HG03039 (cell line): ENCODE measurements around the gene GNG4.
A peak's percentile ranks its signal among the peaks of the same experiment; 100 is the strongest.
"Not testable (repeated sequence)": the region's sequence is repeated elsewhere in the genome, so short reads cannot be mapped to it uniquely, and the experiment has no call there.

ENCODE experiments used
- ATAC-seq: cut with Tn5 transposase; IDR thresholded peaks from one replicate; pipeline ENCODE4 v1.9.1; 2021; ENCODE audit warnings: mild to moderate bottlenecking, moderate library complexity; ENCODE audit not compliant: unreplicated experiment

Gene GNG4

DNA sequence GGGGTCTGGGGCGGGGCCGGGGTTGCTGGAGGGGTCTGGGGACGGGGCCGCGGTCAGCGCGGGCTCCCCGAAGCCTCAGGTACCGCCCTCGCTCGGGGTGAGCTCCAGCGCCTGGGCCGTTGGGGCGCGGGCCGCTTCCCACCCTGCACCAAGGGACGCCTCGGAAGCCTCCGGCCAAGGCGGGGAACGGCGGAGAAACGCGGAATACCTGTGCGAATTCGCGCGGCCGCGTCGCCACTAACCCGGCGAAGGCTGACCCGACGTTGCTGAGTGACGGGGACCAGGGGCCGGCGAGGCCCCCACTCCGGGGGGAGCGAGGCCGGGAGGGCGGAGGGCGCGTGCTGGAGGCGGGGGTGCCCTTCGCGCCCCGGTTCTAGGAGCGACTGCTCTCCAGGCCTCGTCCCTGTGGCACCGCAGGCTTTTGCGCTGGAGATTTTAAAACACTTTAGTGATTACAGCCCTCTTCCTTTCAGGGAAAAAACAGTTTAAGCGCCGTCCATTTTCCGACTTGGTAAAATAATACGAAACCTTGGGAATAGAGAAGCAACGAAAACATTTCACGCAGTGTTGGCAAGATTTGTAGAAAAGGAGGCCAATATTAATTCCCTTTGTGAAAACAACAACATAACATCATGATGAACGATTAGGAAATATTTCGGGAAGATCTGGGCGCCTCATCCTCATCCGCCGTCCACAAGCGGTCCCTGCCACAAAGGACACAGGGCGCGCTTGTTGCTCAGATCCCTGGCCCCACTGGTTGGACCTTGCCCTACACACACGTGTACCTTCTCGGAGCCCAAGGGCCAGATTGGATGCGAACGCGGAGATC lies 971 bp upstream of the GNG4 start:
- no peak for ATAC-seq

DNA sequence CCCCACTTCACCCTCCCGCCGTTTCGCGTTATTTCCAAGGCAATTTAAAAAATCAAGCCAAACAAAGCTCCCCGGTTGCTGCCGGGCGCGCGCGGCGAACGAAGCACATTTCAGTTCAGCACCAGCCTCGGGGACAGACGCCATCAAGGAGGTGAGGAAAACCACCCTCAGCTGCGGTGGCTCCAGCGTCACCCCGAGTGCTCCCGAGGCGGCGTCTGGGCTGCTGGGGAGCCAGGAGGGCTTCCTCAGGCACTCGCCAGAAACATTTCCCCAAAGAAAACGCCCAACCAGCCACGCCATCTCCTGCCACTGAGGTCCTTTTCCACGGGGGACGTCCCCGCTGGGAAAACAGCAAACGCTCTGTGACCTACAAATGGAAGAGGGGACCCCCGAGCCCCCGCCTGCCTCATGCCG lies 623 bp downstream of the GNG4 start:
- ATAC-seq, result no peak

DNA sequence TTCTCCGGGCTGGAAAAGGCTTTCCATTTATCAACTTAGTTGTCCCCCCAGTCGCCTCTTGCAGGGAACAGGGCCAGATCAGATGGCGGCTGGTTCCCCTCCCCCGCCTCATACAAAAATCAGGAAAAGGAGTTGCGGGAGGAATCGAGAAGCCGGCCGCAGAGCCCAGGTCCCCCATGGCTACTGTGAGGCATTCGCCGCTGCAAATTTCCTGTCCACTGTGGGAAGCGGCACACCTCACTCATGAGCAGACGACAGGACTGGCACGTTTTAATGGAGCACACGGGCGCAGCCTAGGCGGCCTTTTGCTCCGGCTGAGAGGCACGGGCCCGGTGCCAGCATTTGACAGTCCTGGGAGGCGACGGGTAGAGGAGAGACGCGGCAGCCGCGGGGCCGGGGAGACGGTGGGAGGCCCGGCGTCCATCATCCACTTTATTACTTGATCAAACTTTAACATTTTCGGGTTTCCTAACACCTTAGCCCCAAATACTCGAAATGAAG lies 1.1 kb downstream of the GNG4 start:
- no peak for ATAC-seq

DNA sequence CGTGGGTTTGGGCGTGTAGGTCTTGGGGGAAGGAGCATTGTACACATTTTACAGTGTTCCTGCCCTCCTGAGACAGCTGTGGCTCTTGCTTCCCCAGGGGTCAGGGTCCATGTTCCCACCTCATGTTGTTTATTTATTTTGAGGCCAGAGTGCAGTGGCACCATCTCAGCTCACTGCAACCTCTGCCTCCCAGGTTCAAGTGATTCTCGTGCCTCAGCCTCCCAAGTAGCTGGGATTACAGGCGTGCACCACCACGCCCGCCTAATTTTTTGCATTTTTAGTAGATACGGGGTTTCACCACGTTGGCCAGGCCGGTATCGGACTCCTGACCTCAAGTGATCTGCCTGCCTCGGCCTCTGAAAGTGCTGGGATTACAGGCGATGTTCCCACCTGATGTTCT lies 2.0 kb downstream of the GNG4 start:
- ATAC-seq, result not testable (repeated sequence)

DNA sequence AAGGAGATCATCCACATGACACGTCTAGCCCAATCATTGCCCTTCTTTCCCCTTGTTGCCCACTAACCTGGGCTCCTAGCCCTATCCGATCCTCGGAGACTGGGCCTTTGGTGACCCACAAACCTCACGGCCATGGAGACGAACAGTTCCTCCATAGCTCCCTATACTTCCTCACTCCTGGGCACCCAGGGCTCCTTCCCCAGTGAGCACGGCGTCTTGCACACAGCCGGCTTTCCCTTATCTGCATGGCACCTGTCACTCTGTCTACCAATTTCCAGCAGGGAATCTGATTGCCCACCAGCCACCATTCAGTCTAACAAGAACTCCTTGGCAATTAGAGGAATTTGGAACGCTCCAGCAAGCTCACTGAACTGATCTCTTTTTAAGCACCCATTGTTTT lies 3.1 kb downstream of the GNG4 start:
- no peak for ATAC-seq

DNA sequence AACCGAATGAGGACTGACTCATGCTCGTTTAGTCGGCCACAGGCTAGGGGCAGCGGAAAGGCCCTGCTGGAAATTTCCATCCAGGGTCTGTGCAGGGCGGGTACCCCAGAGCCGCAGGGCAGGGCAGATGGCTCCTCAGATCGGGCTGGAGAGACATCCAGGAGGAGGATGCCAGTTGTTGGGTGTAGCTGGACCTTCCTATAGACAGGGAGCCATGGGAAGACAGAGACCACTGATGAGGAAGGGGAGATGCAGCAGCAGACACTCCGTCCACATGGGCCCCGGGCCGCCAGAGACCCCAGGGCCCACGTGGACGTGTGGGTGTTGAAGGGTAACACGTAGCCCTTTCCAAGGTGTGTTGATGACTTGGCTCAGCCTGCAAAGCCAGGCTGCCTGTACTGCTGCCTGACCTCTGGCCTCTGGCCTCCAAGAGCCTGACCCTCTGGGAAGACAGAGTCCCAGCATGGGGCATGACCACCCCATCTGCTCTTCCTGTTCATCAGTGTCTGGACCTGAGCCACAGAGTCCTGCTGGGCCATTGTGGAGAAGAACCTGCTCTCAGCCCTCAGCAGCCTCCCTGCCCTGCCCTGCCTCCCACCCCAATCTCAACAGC lies 4.8 kb downstream of the GNG4 start:
- ATAC-seq, result no peak

DNA sequence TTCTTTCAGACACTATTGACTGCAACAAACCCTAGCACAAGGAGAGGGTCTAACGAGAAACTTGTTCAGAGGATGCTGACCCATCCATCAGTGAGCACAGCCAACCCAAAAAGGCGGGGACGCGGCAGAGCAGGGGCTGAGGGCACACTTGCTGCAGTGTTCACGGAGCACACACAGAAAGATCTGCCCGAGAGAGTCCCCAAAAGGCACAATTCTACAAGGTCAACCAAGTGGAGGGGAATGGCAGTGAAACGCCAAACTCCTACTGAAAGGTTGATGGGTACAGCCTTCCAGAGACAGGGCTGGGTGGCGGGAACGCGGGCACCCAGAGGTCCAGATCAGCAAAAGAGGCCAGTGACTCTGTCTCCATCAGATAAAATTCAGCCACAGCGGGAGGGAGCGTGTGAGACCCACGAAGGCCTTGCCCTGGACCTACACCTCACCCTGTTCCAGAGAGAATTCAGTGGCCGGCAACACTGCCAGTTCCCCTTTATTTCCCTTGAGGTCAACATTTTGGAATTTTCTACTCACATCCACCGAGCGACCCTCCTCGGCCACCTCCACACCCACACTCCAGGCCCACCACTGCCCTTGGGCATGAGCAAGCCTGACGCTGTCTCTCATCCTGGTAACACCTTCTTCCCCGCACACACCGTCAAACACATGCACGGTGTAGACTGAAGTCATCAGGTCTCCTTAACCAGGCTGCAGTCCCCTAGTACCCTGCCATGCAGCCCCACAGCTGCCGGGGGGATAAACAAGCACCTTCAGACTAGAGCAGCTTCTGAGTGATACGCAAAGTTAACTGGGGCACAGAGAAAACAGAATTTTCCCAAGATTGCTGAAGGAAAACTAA lies 5.5 kb downstream of the GNG4 start:
- no peak for ATAC-seq

DNA sequence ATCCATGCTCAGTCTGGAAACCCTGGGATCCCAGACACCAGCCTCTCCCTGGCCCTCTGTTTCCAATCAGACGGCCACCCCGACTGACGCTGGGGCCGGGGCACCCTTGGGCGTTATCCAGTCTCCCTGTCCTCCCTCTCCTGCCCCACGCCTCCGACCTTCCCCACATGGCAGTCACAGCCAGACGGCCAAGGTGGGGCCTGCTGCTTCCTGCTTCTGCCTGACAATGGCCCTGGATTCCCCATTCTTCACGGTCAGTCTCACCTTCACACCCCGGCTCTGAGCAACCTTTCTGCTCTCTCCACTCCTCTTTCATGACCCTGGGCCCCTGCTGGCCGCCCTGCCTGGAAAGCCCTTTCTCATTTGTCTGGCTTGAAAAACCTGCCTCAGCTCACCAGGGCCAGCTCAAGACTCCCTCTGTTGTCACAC lies 6.6 kb downstream of the GNG4 start:
- ATAC-seq, result no peak

DNA sequence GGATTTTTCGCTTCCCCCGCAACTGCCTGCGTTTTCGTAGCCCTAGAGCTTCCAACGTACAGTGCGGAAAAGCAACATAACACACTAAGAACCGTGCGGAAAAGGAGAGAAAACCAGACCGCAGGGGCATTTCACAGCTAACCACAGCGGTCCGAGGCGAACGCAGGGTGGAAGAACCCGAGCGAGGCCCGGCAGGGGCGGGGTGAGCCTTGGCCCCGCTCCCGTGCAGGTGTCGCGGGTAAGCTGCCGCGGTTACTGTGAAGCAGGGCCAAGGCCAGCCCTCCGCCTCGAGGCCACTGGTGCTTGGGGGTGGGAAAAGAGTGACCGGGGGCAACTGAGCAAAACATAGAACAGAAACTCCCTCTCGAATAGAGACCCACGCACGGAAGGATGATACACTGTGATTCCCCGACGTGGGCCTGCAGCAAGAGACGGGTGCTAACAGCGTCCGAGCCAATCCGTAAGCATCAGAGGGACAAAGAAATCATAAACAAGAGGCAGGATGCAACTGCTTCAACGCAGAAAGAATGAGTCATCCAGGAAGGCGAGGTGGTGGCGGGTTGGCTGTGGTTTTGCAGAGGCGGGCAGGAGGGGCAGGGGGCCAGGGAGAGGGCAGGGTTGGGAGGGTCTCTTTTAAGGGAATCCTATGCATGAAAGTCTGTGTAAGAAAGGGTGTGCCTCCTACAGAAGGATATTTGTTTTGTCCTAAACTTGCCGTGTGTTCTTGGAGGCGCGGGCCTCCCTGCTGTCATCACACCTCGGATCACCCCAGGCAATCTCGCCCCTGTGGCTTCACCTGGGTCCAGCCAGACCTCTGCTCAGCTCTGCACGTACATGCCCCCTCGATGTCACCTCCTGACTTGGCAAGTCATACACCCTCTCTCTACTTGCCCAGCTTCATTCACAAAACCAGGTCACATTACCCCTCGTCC lies 7.3 kb downstream of the GNG4 start:
- ATAC-seq, result peak; percentile 62

DNA sequence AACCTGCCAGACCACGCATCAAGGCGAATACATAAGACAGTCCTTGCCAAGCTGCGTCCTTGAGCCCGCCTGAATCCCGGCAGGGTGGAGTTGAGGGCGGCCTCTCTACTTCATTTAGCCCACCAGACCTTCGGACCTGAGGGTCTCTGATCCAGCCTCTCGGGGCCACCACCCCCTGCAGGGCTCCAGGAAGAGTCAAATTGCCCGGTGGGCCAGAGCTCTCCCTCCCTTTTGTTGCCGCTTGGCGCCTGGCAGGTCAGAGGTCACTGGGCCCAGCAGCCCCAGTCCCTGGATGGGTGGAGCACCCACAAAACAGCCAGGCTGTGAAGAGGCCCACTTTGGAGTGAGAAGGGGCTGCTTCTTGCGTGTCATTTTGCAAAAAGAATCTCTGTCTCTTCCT lies 9.0 kb downstream of the GNG4 start:
- ATAC-seq, result no peak

DNA sequence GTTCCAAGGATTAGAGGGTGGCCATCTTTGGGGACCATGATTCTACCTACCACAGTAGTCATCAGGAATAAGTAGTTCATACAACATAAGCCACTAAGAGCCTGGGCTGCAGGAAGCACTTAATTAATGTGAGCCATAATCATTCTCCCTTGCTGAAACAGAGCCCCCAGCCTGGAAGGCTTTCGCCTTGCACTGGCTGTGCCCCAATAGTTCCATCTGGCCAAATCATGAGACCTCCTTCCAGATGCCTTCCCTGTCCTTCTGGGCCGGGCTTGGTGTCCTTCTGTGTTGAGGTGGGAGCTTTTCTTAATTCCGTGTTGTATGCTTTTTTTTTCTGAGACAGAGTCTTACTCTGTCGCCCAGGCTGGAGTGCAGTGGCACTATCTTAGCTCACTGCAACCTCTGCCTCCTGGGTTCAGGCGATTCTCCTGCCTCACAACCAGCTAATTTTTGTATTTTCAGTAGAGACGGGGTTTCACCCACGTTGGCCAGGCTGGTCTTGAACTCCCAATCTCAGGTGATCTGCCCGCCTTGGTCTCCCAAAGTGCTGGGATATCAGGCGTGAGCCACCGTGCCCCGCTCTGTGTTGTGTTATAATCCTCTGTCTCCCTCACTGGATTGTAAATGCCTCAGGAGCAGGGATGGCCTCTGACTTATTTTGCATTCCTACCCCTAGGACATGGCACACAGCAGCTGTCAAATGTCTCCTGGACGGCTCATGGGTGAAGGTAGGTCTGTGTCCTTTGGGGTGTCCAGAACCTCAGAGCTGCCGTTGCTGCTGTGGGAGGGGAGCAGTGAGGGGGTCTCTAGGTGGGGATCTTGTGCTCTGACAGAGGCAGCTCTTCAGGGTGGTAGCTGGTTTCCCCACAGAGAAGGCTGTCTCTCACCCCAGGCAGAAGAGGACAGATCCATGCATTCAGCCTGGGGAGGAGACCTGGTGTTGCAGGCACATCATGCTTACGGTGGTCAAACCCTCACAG lies 10.1 kb downstream of the GNG4 start:
- no peak for ATAC-seq

DNA sequence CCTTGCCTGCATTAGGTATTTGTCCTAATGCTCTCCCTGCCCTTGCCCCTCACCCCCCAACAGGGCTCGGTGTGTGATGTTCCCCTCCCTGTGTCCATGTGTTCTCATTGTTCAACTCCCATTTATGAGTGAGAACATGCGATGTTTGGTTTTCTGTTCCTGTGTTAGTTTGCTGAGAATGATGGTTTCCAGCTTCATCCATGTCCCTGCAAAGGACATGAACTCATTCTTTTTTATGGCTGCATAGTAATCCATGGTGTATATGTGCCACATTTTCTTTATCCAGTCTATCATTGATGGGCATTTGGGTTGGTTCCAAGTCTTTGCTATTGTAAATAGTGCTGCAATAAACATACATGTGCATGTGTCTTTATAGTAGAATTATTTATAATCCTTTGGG lies 11.0 kb downstream of the GNG4 start:
- not testable (repeated sequence) for ATAC-seq

DNA sequence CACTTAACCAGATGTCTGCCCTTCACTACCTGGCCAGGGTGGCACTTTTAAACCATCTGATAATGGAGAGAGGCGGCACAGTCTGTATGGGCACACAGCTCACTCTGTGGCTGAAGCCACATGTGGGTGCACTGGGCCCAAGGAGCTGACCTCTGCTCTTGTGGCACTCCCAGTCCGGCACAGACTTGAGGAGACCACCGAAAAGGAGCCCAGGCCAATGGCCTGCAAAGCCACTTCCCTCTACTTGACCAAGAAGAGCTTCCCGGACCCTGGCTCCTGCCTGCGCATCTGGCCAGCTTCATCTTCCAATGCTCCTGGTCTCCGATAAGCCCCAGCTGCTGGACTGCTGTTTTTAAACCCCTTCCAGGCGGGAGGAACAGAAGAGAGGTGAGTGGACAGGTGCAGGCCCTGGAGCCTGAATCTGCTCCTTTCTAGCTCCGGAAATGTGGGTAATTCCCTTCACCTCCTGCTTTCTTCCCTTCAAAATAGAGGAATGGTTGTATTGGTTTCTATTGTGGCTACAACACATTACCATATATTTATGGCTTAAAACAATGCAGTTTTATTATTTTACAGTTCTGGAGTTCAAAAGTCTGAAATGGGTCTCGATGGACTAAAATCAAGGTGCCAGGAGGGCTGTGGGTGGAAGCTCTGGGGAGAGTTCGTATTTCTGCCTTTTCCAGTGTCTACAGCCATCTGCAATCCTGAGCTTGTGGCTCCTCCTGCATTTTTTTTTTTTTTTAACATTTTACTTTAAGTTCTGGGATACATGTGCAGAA lies 11.6 kb downstream of the GNG4 start:
- ATAC-seq, result no peak

DNA sequence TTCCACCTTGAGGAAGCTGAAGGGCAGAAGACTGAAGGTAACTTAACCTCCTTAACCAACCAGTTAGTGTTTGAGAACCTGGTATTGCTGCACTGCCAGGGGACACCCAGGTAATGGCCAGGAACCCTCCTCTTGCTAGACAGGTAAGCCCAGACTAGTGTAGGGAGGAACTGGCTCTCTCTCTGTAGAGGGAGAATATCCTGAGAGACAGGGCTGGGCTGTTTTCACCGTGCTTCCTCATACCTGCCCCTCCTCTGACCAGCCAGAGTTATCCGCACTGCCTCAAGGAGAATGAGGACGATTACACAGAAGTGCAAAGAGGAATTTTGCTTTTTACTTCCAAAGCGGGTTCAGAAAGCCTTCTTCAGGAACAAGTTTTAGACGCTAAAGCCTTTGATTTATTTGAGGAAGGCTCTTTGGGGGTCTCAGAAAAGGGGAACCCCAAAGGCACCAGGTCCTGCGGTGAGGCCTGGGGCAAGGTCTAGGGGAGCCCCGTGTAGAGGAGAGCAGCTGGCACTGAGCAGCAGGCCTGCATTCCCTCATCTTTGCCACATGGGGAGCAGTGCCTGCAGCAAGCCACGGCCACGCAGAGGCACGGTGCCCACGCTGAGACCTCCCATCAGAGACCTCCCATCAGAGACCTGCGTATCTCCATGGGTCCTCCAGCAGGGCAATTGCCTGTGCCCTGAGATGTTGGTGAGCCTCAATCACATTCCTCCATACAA lies 13.5 kb downstream of the GNG4 start:
- ATAC-seq, result no peak

DNA sequence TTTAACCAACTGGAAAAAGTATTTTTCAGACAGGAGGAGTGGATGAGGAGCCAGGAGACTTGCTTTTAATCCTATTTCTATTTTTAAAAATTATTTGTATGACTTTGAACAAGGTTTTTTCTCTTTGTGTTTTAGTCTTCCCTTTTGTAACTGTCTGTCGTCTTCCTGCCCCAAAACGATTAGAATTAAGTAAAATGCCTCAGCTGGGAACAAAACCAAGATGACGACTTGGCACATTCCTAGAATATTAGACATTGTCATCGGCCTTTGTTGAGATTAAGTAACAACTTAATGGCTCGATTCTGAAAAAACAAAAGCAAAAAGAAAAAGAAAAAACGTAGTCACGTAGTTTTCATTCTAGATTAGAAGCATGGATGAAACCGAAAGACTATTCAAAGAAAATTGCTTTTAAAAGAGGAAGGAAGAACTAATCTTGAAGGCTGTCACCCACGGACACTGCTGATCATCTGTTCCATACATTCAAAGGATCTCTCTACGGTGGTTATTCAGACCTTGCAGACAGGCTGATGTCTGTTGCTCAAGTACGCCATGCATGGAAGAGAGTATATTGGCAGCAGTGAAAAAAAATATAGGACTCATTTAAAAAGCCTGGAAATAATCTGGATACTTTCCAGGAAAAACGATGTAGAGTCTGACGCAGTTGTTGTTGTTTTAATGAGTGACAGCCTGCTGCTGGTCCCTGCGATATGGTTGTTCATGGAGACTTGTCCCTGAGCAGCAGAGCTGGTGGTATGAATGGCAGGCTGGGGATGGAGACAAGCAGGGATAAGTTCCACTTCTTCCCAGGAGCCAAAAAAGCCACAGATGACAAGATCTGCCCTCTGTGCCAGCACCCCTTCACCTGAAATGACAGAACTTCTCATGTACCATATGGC lies 16.8 kb downstream of the GNG4 start:
- ATAC-seq, result peak; percentile 56

DNA sequence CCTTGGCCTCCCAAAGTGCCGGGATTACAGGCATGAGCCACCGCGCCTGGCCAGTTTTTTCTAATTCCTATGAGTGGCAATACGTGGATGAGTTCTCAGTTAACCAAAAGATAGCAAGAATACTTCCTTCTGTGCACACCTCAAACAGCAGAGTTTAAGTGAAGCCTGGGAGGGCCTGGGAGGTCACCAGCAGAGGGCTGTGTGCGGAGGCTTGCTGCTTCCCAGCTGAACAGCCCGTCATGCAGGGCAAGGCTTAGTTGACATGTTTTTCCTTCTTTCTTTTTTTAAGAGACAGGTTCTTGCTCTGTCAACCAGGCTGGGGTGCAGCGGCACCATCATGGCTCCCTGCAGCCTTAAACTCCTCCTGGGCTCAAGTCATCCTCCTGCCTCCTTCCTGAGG lies 17.8 kb downstream of the GNG4 start:
- ATAC-seq, result no peak
